NT2/D1 (cell line): ENCODE measurements around the gene ANXA3.

Experiments
- YY1 ChIP-seq: IDR thresholded peaks from 2 replicates; pipeline ENCODE4 v1.6.1; 2011; ENCODE audit not compliant: insufficient read length, insufficient read depth
- ZNF274 ChIP-seq: IDR thresholded peaks from 2 replicates; pipeline ENCODE4 v1.6.1; 2011; ENCODE audit warnings: mild to moderate bottlenecking, low read depth, low read length

DNA sequence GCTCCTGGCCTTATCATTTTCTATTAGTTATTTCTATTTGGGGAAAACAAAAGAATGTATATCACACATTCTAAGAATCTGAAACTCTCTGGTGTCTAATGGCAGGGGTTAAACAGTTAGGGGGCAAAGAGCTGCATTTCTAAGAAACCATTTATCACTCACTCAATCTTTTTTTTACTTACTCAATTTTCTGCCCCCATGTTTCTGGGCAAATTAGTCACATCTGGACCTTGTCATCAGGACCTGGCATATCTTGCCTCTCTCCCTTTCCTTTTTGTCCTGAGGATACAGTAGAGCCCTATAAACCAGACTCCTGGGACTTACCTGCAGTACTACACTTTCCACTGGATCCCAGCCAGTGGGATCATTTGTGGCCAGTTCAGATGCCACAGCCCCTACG lies 89.1 kb downstream of the ANXA3 start:
- TF ChIP-seq YY1 (no peak), ZNF274 (no peak)
